IMR-90 (cell line): ENCODE data around the gene NR1I2. TPM values are rescaled to one million over a fixed set of nuclear protein-coding genes. Genes with fewer than 3 reads are reported as not detected.

Source experiments
- ATAC-seq: fragments of 200-7000 bp; cut with Tn5 transposase; 2 replicates; pipeline ENCODE4 v1.9.1; 2020; ENCODE audit warnings: low read depth, mild to moderate bottlenecking, moderate library complexity
- BruUV-seq: library from RNA; stranded (reverse); fragments of 400-500 nt; replicated peaks from 2 replicates; lab custom pipeline; 2021; lab: Mats Ljungman, UMichigan
- CTCF ChIA-PET: fragments of 300-600 bp; formaldehyde crosslinking; extraction: SDS; loops from one replicate; lab custom pipeline; 2021; ENCODE audit warnings: antibody characterized with exemption; lab: Yijun Ruan, JAX
- POLR2A ChIA-PET: fragments of 300-600 bp; sonication (Branson Sonifier 250); formaldehyde crosslinking; loops from one replicate; lab custom pipeline; 2022; ENCODE audit warnings: antibody characterized with exemption; ENCODE audit not compliant: unreplicated experiment; lab: Charles Lee
- DNase-seq: peaks from one replicate; pipeline ENCODE4 v3.0.0; 2013
- H2AFZ ChIP-seq: replicated peaks from 2 replicates; pipeline ENCODE3; 2013; ENCODE audit warnings: low read length, mild to moderate bottlenecking; ENCODE audit not compliant: poor library complexity
- H2AK5ac ChIP-seq: 2 replicates; pipeline ENCODE4 v1.6.1; 2013; ENCODE audit warnings: low read depth, low read length, inconsistent platforms
- H2AK9ac ChIP-seq: replicated peaks from 2 replicates; pipeline ENCODE3; 2013; ENCODE audit warnings: mild to moderate bottlenecking, low read depth, low read length, moderate library complexity; ENCODE audit not compliant: poor library complexity
- H2BK120ac ChIP-seq: 2 replicates; pipeline ENCODE4 v1.6.1; 2013; ENCODE audit warnings: low read depth, low read length, inconsistent platforms
- H2BK15ac ChIP-seq: 3 replicates; pipeline ENCODE4 v1.6.1; 2013; ENCODE audit warnings: low read depth, low read length, inconsistent platforms
- H2BK20ac ChIP-seq: 2 replicates; pipeline ENCODE4 v1.6.1; 2013; ENCODE audit warnings: low read depth, mild to moderate bottlenecking, inconsistent platforms, low read length, moderate library complexity
- H2BK5ac ChIP-seq: 2 replicates; pipeline ENCODE4 v1.6.1; 2013; ENCODE audit warnings: mild to moderate bottlenecking, low read depth, low read length, inconsistent platforms; ENCODE audit not compliant: poor library complexity, severe bottlenecking
- H3K14ac ChIP-seq: replicated peaks from 2 replicates; pipeline ENCODE4 v1.6.1; 2013; ENCODE audit warnings: low read depth, low read length, inconsistent platforms
- H3K18ac ChIP-seq: 2 replicates; pipeline ENCODE4 v1.6.1; 2013; ENCODE audit warnings: low read depth, low read length, control low read depth
- H3K23ac ChIP-seq: 2 replicates; pipeline ENCODE4 v1.6.1; 2013; ENCODE audit warnings: low read depth, low read length, inconsistent platforms
- H3K27ac ChIP-seq: 2 replicates; pipeline ENCODE4 v1.5.1; 2013; ENCODE audit warnings: mild to moderate bottlenecking, control low read depth, low read length; ENCODE audit not compliant: insufficient read depth
- H3K27me3 ChIP-seq: 2 replicates; pipeline ENCODE4 v1.6.1; 2013; ENCODE audit warnings: low read length; ENCODE audit not compliant: control insufficient read depth, insufficient read depth
- H3K36me3 ChIP-seq: 2 replicates; pipeline ENCODE4 v1.6.1; 2013; ENCODE audit warnings: low read length, mixed read lengths; ENCODE audit not compliant: control insufficient read depth, insufficient read depth
- H3K4ac ChIP-seq: 2 replicates; pipeline ENCODE4 v1.6.1; 2013; ENCODE audit warnings: low read depth, low read length, inconsistent platforms
- H3K4me1 ChIP-seq: 2 replicates; pipeline ENCODE4 v1.6.1; 2013; ENCODE audit warnings: low read length, mixed read lengths; ENCODE audit not compliant: control insufficient read depth, insufficient read depth
- H3K4me2 ChIP-seq: 2 replicates; pipeline ENCODE4 v1.6.1; 2013; ENCODE audit warnings: low read depth, mild to moderate bottlenecking, control low read depth, low read length, moderate library complexity
- H3K4me3 ChIP-seq: 2 replicates; pipeline ENCODE4 v1.5.1; 2013; ENCODE audit warnings: low read depth, mild to moderate bottlenecking, control low read depth, low read length, moderate library complexity; ENCODE audit not compliant: insufficient read depth
- H3K56ac ChIP-seq: 2 replicates; pipeline ENCODE4 v1.6.1; 2013; ENCODE audit warnings: low read length, inconsistent platforms; ENCODE audit not compliant: insufficient read depth; ENCODE audit errors: extremely low read depth
- H3K79me1 ChIP-seq, 2 experiments: 2 replicates each; pipeline ENCODE4 v1.6.1; 2013; ENCODE audit warnings: low read length in 2 of 2, inconsistent platforms in 1 of 2, low read depth in 1 of 2
- H3K9ac ChIP-seq: 2 replicates; pipeline ENCODE4 v1.6.1; 2013; ENCODE audit warnings: low read depth, low read length, control low read depth
- H3K9me1 ChIP-seq: 2 replicates; pipeline ENCODE4 v1.6.1; 2013; ENCODE audit warnings: low read length, inconsistent platforms; ENCODE audit not compliant: insufficient read depth
- H3K9me3 ChIP-seq: 2 replicates; pipeline ENCODE4 v1.6.1; 2013; ENCODE audit warnings: low read length; ENCODE audit not compliant: control insufficient read depth, insufficient read depth
- H4K20me1 ChIP-seq: 2 replicates; pipeline ENCODE4 v1.6.1; 2013; ENCODE audit warnings: low read length, inconsistent platforms; ENCODE audit not compliant: insufficient read depth
- H4K5ac ChIP-seq: 2 replicates; pipeline ENCODE4 v1.6.1; 2013; ENCODE audit warnings: mild to moderate bottlenecking, low read depth, low read length, control low read depth
- H4K8ac ChIP-seq, 2 experiments: 2 replicates each; pipeline ENCODE4 v1.6.1; 2013; ENCODE audit warnings: low read depth in 2 of 2, low read length in 2 of 2, control low read depth in 1 of 2, inconsistent platforms in 1 of 2
- H4K91ac ChIP-seq: 2 replicates; pipeline ENCODE4 v1.6.1; 2013; ENCODE audit warnings: low read depth, low read length, inconsistent platforms; ENCODE audit not compliant: insufficient read depth
- MAFK ChIP-seq: IDR thresholded peaks from 2 replicates; pipeline ENCODE4 v1.6.1; 2012; ENCODE audit warnings: low read depth, low read length, improper control_type of control experiment
- MAZ ChIP-seq: IDR thresholded peaks from 2 replicates; pipeline ENCODE4 v1.6.1; 2012; ENCODE audit warnings: low read depth, mild to moderate bottlenecking, low read length, improper control_type of control experiment, moderate library complexity, borderline replicate concordance
- RCOR1 ChIP-seq: IDR thresholded peaks from 2 replicates; pipeline ENCODE4 v1.6.1; 2012; ENCODE audit warnings: mild to moderate bottlenecking, low read length, improper control_type of control experiment; ENCODE audit not compliant: insufficient replicate concordance
- WGBS, 2 experiments: methylation state at CpG; one replicate each; pipeline versions ENCODE4 v1.1.5 to v1.1.7; 2013; ENCODE audit warnings: missing lambda C conversion rate in 2 of 2; ENCODE audit not compliant: insufficient read length in 1 of 2; ENCODE audit errors: extremely low coverage in 2 of 2; 5-methylcytosine and 5-hydroxymethylcytosine counted together
- dilution Hi-C: fragments of 300-500 bp; cut with HindIII; formaldehyde crosslinking; loops from one replicate; pipeline ENCODE4 v1.14.3; 2018; ENCODE audit warnings: low sequenced_read_pairs; ENCODE audit not compliant: unreplicated experiment
- in situ Hi-C: fragments of 300-500 bp; cut with MboI; formaldehyde crosslinking; loops from 3 replicates; pipeline ENCODE4 v1.14.3; 2019; ENCODE audit warnings: low sequenced_read_pairs, inconsistent platforms, mixed read lengths
- intact Hi-C: fragments of 100-400 bp; cut with micrococcal nuclease; formaldehyde crosslinking; loops from 2 replicates; pipeline ENCODE4 v1.10.0; 2022
- polyA plus RNA-seq, 3 experiments: library from polyadenylated mRNA; depleted of rRNA; stranded (reverse); fragments of >200 nt; gene quantifications; 2 replicates each; pipeline ENCODE4 v1.2.3, GENCODE V29; 2012; ENCODE audit warnings: low replicate concordance in 1 of 3
- total RNA-seq: library from RNA; depleted of rRNA; stranded (reverse); fragments of >200 nt; gene quantifications from 2 replicates; pipeline ENCODE4 v1.2.3, GENCODE V29; 2012
- TF ChIP-seq, protein P1 (sequence below): conservative IDR thresholded peaks from 2 replicates; pipeline ENCODE4 v1.5.1; 2012; ENCODE audit warnings: mild to moderate bottlenecking, low read depth, low read length, improper control_type of control experiment

NR1I2 gene
- total and polyA plus RNA-seq, 2 of the 4 experiments (the other 2 are of a cell fraction): not detected

DNA sequence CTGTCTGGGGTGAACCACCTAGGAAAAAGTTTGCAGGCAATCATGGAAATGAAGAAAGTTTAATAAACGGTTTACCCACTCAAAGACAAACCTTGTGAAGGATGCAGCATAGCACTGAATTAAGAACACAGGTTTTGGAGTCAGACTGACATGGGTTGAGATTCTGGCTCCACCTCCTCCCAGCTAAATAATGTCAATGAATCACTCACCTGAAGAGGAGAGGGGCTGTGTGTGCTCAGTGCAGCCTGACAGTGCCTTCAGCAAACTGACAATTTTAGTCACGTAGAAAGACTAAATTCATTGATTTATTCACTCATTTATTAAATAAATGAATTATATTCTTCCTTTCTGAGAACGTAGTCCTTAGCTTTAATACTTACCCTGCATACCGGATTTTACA is 18.9 kb downstream of the NR1I2 start:
- no peak for DNase-seq
- Histone ChIP-seq H2BK20ac (no peak overlapping the region), H3K9me1 (no peaks in the 10 kb centered on the region), H4K20me1 (no peaks in the 10 kb centered on the region), H3K27ac (no peak overlapping the region), H3K18ac (no peak overlapping the region), H2AK9ac (no peak overlapping the region), H3K4me3 (no peak overlapping the region), H3K4ac (no peak overlapping the region), H2BK5ac (no peak overlapping the region), H3K36me3 (no peaks in the 10 kb centered on the region), H3K27me3 (peaks cover 23% of the 10 kb centered on the region), H3K23ac (no peak overlapping the region), H4K91ac (no peak overlapping the region), H3K9me3 (no peaks in the 10 kb centered on the region), H3K4me1 (no peaks in the 10 kb centered on the region), H2AFZ (no peak overlapping the region), H3K4me2 (no peak overlapping the region), H2BK15ac (no peak overlapping the region), H2AK5ac (no peak overlapping the region), H3K9ac (no peak overlapping the region), H3K14ac (no peak overlapping the region), H2BK120ac (no peak overlapping the region), H3K56ac (no peak overlapping the region), H4K5ac (no peak overlapping the region), H4K8ac (no peak overlapping the region), H3K79me1 (no peaks in the 10 kb centered on the region)
- TF ChIP-seq, protein P1, sequence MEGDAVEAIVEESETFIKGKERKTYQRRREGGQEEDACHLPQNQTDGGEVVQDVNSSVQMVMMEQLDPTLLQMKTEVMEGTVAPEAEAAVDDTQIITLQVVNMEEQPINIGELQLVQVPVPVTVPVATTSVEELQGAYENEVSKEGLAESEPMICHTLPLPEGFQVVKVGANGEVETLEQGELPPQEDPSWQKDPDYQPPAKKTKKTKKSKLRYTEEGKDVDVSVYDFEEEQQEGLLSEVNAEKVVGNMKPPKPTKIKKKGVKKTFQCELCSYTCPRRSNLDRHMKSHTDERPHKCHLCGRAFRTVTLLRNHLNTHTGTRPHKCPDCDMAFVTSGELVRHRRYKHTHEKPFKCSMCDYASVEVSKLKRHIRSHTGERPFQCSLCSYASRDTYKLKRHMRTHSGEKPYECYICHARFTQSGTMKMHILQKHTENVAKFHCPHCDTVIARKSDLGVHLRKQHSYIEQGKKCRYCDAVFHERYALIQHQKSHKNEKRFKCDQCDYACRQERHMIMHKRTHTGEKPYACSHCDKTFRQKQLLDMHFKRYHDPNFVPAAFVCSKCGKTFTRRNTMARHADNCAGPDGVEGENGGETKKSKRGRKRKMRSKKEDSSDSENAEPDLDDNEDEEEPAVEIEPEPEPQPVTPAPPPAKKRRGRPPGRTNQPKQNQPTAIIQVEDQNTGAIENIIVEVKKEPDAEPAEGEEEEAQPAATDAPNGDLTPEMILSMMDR: no peak
- TF ChIP-seq RCOR1 (no peak), MAFK (no peak), MAZ (no peak)
- intact Hi-C loops: no loop called here
- CTCF ChIA-PET: interaction anchor here (0.6 kb wide), 1 partner anchor 349 kb away, joined by 4 read pairs; no protein-coding TSS in a partner anchor
- POLR2A ChIA-PET: no interaction called here
- no CpG with 5 or more reads among the region's 4 CpGs for WGBS, 2 experiments
- in situ Hi-C loops: no loop called here
- dilution Hi-C loops: no loop called here
- BruUV-seq: no TSS peak
- no peak for ATAC-seq
